EL (cell line): ENCODE data around the gene PARP12.

Source experiments
- DNase-seq: peaks from one replicate; pipeline ENCODE4 v3.0.0-alpha.2; 2016

Gene PARP12

GRCh38 chr7:139987691-139988516 lies 74.8 kb downstream of the PARP12 start:
- DNase-seq = no peak

- no peak for DNase-seq
Observed at GRCh38 chr7:139985811-139986210, 76.9 kb downstream of the PARP12 start.

GRCh38 chr7:139984642-139985539 lies 77.9 kb downstream of the PARP12 start:
- DNase-seq = no peak

- DNase-seq = no peak
Observed at GRCh38 chr7:139982927-139983920, 79.5 kb downstream of the PARP12 start.

GRCh38 chr7:139981511-139981895 lies 81.2 kb downstream of the PARP12 start:
- DNase-seq = no peak

- no peak for DNase-seq
Observed at GRCh38 chr7:139976838-139977656, 85.7 kb downstream of the PARP12 start.

GRCh38 chr7:139976055-139976837 lies 86.5 kb downstream of the PARP12 start:
- DNase-seq = no peak

- no peak for DNase-seq
Observed at GRCh38 chr7:139974179-139974811, 88.5 kb downstream of the PARP12 start.
